ENCODE data around the gene GRID2.

GRCh38 chr4:93748373-93749291 lies 1444.9 kb downstream of the GRID2 start:
- TF ChIP-seq, protein P1, sequence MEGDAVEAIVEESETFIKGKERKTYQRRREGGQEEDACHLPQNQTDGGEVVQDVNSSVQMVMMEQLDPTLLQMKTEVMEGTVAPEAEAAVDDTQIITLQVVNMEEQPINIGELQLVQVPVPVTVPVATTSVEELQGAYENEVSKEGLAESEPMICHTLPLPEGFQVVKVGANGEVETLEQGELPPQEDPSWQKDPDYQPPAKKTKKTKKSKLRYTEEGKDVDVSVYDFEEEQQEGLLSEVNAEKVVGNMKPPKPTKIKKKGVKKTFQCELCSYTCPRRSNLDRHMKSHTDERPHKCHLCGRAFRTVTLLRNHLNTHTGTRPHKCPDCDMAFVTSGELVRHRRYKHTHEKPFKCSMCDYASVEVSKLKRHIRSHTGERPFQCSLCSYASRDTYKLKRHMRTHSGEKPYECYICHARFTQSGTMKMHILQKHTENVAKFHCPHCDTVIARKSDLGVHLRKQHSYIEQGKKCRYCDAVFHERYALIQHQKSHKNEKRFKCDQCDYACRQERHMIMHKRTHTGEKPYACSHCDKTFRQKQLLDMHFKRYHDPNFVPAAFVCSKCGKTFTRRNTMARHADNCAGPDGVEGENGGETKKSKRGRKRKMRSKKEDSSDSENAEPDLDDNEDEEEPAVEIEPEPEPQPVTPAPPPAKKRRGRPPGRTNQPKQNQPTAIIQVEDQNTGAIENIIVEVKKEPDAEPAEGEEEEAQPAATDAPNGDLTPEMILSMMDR (IDR thresholded peaks at IDR 0.05), result no peak
- TF ChIP-seq POLR2A (IDR thresholded peaks at IDR 0.05), result no peak
- TF ChIP-seq EP300 (IDR thresholded peaks at IDR 0.05), result no peak

Data from stomach (tissue), 4 donors.